HepG2 (cell line): Measurements from ENCODE around the gene TIAM2. TPM values are rescaled to one million over a fixed set of nuclear protein-coding genes. Genes with fewer than 3 reads are reported as not detected.

Experiments
- DRAP1 ChIP-seq: IDR thresholded peaks from 2 replicates; pipeline ENCODE4 v1.6.1; 2016; ENCODE audit warnings: missing genetic modification reagents, missing compliant biosample characterization
- MEF2D ChIP-seq: sonication (generic); formaldehyde crosslinking; IDR thresholded peaks from 2 replicates; pipeline ENCODE4 v1.5.1; 2020; ENCODE audit warnings: mild to moderate bottlenecking, missing genetic modification reagents
- NFATC3 ChIP-seq: sonication (generic); formaldehyde crosslinking; IDR thresholded peaks from 2 replicates; pipeline ENCODE4 v1.5.1; 2020; ENCODE audit warnings: mild to moderate bottlenecking, missing genetic modification reagents
- PPARG ChIP-seq: conservative IDR thresholded peaks from 2 replicates; pipeline ENCODE4 v1.6.1; 2016; ENCODE audit warnings: missing biosample characterization, missing genetic modification reagents
- SNAI1 ChIP-seq: sonication (generic); formaldehyde crosslinking; IDR thresholded peaks from 2 replicates; pipeline ENCODE4 v1.5.0; 2020; ENCODE audit warnings: mild to moderate bottlenecking, missing genetic modification reagents, borderline replicate concordance
- SP1 ChIP-seq, 2 experiments: fragments of 450-650 bp in 1 of 2; sonication (generic) in 1 of 2; formaldehyde crosslinking in 1 of 2; IDR thresholded peaks; 2 replicates each; pipeline versions ENCODE4 v1.4.0 to v1.6.1; 2016 to 2020; ENCODE audit warnings: missing genetic modification reagents in 1 of 2
- STAG1 ChIP-seq: sonication (generic); formaldehyde crosslinking; IDR thresholded peaks from 2 replicates; pipeline ENCODE4 v1.4.0; 2020; ENCODE audit warnings: missing genetic modification reagents
- SYNCRIP ChIP-seq: fragments of 200-400 bp; formaldehyde crosslinking; IDR thresholded peaks from 2 replicates; pipeline ENCODE4 v1.6.1; 2018; ENCODE audit warnings: mild to moderate bottlenecking, low read depth, low read length; ENCODE audit not compliant: insufficient read depth
- ZFP91 ChIP-seq: sonication (generic); formaldehyde crosslinking; IDR thresholded peaks from 2 replicates; pipeline ENCODE4 v1.9.0; 2022; ENCODE audit warnings: missing genetic modification reagents, mild to moderate bottlenecking, borderline replicate concordance
- ZNF205 ChIP-seq: IDR thresholded peaks from 2 replicates; pipeline ENCODE4 v1.6.1; 2018; ENCODE audit warnings: missing biosample characterization, missing genetic modification reagents
- ZNF446 ChIP-seq: sonication (generic); formaldehyde crosslinking; IDR thresholded peaks from 2 replicates; pipeline ENCODE4 v1.5.0; 2020; ENCODE audit warnings: mild to moderate bottlenecking, missing genetic modification reagents
- ZNF550 ChIP-seq: sonication (generic); formaldehyde crosslinking; IDR thresholded peaks from 2 replicates; pipeline ENCODE4 v1.4.0; 2020; ENCODE audit warnings: mild to moderate bottlenecking, missing genetic modification reagents, borderline replicate concordance
- polyA plus RNA-seq, 8 experiments: library from polyadenylated mRNA; depleted of rRNA in 3 of 8; stranded (reverse) in 7 of 8; unstranded in 1 of 8; fragments of >200 nt; fragmentation: Illumina TruSeq in 4 of 8; extraction: Trizol in 4 of 8; gene quantifications; 2 replicates each; pipeline versions ENCODE4 v1.2.1 to v1.2.3, GENCODE V29; 2011 to 2016; ENCODE audit warnings: low read depth in 4 of 8, missing spikeins in 1 of 8, mixed read lengths in 1 of 8; ENCODE audit not compliant: insufficient read depth in 1 of 8
- total RNA-seq, 5 experiments: library from RNA; depleted of rRNA; stranded (reverse); fragments of >200 nt; fragmentation: Illumina TruSeq; extraction: Trizol; gene quantifications; 2 replicates each; pipeline ENCODE4 v1.2.3, GENCODE V29; 2016; ENCODE audit warnings: low read depth in 1 of 5
- TF ChIP-seq, protein P1 (sequence below): sonication (generic); formaldehyde crosslinking; conservative IDR thresholded peaks from 2 replicates; pipeline ENCODE4 v1.4.0; 2020; ENCODE audit warnings: mild to moderate bottlenecking, missing genetic modification reagents, moderate library complexity
- TF ChIP-seq, protein P2 (sequence below): sonication (generic); formaldehyde crosslinking; conservative IDR thresholded peaks from 2 replicates; pipeline ENCODE4 v1.8.0; 2022; ENCODE audit warnings: mild to moderate bottlenecking, moderate library complexity, missing genetic modification reagents
- TF ChIP-seq, protein P3 (sequence below): sonication (generic); formaldehyde crosslinking; IDR thresholded peaks from 2 replicates; pipeline ENCODE4 v1.5.0; 2020; ENCODE audit warnings: missing genetic modification reagents, mild to moderate bottlenecking, borderline replicate concordance
- TF ChIP-seq, protein P4 (sequence below): sonication (generic); formaldehyde crosslinking; IDR thresholded peaks from 2 replicates; pipeline ENCODE4; 2020; ENCODE audit warnings: missing genetic modification reagents, mild to moderate bottlenecking, borderline replicate concordance

TIAM2 gene
- total and polyA plus RNA-seq, 2 of the 13 experiments (the other 11 are each of a cell fraction or from before 2014, with no cell fraction given) = 4.1 to 4.5 TPM

GRCh38 chr6:155152211-155153076 lies 157.3 kb downstream of the TIAM2 start (continued):
- TF ChIP-seq SP1 (IDR thresholded peaks at IDR 0.05) = no peak
- peak; percentile 20; the same call in 1 of the 2 replicates for TF ChIP-seq SP1 (CRISPR knock-in tag; IDR thresholded peaks at IDR 0.05)
- TF ChIP-seq NFATC3 (CRISPR knock-in tag) = no peak
- 0 out of 2 replicates have a peak, but pooled peaks have one; percentile 42 for TF ChIP-seq ZNF205
- TF ChIP-seq, protein P1, sequence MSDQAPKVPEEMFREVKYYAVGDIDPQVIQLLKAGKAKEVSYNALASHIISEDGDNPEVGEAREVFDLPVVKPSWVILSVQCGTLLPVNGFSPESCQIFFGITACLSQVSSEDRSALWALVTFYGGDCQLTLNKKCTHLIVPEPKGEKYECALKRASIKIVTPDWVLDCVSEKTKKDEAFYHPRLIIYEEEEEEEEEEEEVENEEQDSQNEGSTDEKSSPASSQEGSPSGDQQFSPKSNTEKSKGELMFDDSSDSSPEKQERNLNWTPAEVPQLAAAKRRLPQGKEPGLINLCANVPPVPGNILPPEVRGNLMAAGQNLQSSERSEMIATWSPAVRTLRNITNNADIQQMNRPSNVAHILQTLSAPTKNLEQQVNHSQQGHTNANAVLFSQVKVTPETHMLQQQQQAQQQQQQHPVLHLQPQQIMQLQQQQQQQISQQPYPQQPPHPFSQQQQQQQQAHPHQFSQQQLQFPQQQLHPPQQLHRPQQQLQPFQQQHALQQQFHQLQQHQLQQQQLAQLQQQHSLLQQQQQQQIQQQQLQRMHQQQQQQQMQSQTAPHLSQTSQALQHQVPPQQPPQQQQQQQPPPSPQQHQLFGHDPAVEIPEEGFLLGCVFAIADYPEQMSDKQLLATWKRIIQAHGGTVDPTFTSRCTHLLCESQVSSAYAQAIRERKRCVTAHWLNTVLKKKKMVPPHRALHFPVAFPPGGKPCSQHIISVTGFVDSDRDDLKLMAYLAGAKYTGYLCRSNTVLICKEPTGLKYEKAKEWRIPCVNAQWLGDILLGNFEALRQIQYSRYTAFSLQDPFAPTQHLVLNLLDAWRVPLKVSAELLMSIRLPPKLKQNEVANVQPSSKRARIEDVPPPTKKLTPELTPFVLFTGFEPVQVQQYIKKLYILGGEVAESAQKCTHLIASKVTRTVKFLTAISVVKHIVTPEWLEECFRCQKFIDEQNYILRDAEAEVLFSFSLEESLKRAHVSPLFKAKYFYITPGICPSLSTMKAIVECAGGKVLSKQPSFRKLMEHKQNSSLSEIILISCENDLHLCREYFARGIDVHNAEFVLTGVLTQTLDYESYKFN (CRISPR knock-in tag) = no peak
- TF ChIP-seq SYNCRIP = no peak
- TF ChIP-seq, protein P2, sequence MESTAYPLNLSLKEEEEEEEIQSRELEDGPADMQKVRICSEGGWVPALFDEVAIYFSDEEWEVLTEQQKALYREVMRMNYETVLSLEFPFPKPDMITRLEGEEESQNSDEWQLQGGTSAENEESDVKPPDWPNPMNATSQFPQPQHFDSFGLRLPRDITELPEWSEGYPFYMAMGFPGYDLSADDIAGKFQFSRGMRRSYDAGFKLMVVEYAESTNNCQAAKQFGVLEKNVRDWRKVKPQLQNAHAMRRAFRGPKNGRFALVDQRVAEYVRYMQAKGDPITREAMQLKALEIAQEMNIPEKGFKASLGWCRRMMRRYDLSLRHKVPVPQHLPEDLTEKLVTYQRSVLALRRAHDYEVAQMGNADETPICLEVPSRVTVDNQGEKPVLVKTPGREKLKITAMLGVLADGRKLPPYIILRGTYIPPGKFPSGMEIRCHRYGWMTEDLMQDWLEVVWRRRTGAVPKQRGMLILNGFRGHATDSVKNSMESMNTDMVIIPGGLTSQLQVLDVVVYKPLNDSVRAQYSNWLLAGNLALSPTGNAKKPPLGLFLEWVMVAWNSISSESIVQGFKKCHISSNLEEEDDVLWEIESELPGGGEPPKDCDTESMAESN = no peak
- peak; percentile 82 for TF ChIP-seq STAG1
- no peak for TF ChIP-seq MEF2D (CRISPR knock-in tag)
- TF ChIP-seq SNAI1 (CRISPR knock-in tag) = no peak
- TF ChIP-seq, protein P3, sequence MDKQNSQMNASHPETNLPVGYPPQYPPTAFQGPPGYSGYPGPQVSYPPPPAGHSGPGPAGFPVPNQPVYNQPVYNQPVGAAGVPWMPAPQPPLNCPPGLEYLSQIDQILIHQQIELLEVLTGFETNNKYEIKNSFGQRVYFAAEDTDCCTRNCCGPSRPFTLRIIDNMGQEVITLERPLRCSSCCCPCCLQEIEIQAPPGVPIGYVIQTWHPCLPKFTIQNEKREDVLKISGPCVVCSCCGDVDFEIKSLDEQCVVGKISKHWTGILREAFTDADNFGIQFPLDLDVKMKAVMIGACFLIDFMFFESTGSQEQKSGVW = no peak
- no peak for TF ChIP-seq DRAP1 (CRISPR knock-in tag)
- no peak for TF ChIP-seq PPARG (CRISPR knock-in tag)
- TF ChIP-seq ZFP91 (CRISPR knock-in tag) = peak; percentile 55
- TF ChIP-seq, protein P4, sequence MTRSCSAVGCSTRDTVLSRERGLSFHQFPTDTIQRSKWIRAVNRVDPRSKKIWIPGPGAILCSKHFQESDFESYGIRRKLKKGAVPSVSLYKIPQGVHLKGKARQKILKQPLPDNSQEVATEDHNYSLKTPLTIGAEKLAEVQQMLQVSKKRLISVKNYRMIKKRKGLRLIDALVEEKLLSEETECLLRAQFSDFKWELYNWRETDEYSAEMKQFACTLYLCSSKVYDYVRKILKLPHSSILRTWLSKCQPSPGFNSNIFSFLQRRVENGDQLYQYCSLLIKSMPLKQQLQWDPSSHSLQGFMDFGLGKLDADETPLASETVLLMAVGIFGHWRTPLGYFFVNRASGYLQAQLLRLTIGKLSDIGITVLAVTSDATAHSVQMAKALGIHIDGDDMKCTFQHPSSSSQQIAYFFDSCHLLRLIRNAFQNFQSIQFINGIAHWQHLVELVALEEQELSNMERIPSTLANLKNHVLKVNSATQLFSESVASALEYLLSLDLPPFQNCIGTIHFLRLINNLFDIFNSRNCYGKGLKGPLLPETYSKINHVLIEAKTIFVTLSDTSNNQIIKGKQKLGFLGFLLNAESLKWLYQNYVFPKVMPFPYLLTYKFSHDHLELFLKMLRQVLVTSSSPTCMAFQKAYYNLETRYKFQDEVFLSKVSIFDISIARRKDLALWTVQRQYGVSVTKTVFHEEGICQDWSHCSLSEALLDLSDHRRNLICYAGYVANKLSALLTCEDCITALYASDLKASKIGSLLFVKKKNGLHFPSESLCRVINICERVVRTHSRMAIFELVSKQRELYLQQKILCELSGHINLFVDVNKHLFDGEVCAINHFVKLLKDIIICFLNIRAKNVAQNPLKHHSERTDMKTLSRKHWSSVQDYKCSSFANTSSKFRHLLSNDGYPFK (CRISPR knock-in tag) = no peak
- TF ChIP-seq ZNF550 (CRISPR knock-in tag) = no peak
- TF ChIP-seq ZNF446 = no peak
